ENCODE data around the gene ITGA6.

Gene ITGA6

GRCh38 chr2:172467382-172467781 is 40.0 kb downstream of the ITGA6 start:
- no peaks in the 10 kb centered on the region for H3K79me2 ChIP-seq (ENCODE audit: insufficient read depth, low read depth)
- no peak overlapping the region for H3K4me3 ChIP-seq (IDR thresholded peaks at IDR 0.05; ENCODE audit: insufficient read depth, low read depth, low read length)
- H2AFZ ChIP-seq (ENCODE audit: low read depth) = no peak overlapping the region
- H3K4me2 ChIP-seq = no peak overlapping the region
- no peak overlapping the region for H3K9ac ChIP-seq
- H3K4me1 ChIP-seq (ENCODE audit: low read depth, poor library complexity, severe bottlenecking) = peaks cover 17% of the 10 kb centered on the region
- no peaks in the 10 kb centered on the region for H3K36me3 ChIP-seq (ENCODE audit: insufficient read depth)
- no peak overlapping the region for H3K27ac ChIP-seq
- H3K27me3 ChIP-seq (ENCODE audit: insufficient read depth, low read depth) = no peaks in the 10 kb centered on the region
- TF ChIP-seq CTCF (conservative IDR thresholded peaks at IDR 0.05; ENCODE audit: low read depth, low read length) = no peak
- no peaks in the 10 kb centered on the region for H4K20me1 ChIP-seq (ENCODE audit: insufficient read depth)

DNA sequence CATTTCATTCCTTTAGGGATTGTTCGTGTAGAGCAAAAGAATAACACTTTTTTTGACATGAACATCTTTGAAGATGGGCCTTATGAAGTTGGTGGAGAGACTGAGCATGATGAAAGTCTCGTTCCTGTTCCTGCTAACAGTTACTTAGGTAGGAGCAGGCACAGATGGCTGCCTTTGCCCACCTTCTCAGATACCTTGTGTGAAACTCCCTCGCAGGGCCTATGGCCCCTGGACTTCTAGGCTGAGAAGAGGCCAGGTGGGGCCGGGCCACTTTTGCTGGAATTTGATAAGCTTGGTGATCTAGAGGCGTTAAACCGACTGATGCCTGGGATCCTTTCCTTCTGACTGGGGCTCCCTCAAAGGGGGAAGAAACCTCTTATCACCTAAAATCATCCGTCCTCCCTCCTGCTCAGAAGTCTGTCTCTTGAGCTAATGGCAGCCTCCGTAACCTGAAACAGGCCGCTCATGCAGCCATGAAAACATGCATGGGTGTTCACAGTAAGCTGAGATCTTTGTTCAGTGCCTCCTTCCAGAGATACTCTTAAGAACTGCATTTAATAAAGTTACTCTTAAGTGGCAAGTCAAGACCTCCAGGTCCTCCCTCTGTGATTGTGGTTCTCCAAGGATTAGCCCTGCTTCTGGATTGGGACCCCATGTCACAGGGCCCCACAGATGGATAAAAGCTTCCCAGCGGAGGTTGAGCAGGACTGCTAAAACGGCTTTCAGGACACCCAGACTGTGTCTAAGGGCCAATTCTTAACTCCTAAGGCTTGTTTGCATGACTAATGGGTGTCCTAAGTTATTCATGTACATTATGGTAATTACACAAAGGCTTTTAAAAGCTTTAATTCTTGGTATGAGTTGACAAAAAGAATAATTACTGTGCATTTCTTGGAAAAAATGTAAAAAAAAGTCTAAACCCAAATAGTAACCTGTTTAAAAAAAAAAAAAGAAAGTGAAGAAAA is 43.9 kb downstream of the ITGA6 start:
- Histone ChIP-seq H3K36me3 (ENCODE audit: insufficient read depth) (no peaks in the 10 kb centered on the region), H4K20me1 (ENCODE audit: insufficient read depth) (no peaks in the 10 kb centered on the region)

GRCh38 chr2:172472446-172473033 is 45.2 kb downstream of the ITGA6 start:
- no peak overlapping the region for H3K9ac ChIP-seq
- H3K27ac ChIP-seq = no peak overlapping the region
- H3K4me2 ChIP-seq = no peak overlapping the region
- no peaks in the 10 kb centered on the region for H3K27me3 ChIP-seq (ENCODE audit: insufficient read depth, low read depth)
- no peaks in the 10 kb centered on the region for H4K20me1 ChIP-seq (ENCODE audit: insufficient read depth)
- no peaks in the 10 kb centered on the region for H3K36me3 ChIP-seq (ENCODE audit: insufficient read depth)
- H3K4me3 ChIP-seq (IDR thresholded peaks at IDR 0.05; ENCODE audit: insufficient read depth, low read depth, low read length) = no peak overlapping the region
- no peak for TF ChIP-seq CTCF (conservative IDR thresholded peaks at IDR 0.05; ENCODE audit: low read depth, low read length)
- H2AFZ ChIP-seq (ENCODE audit: low read depth) = no peak overlapping the region
- no peaks in the 10 kb centered on the region for H3K79me2 ChIP-seq (ENCODE audit: insufficient read depth, low read depth)
- H3K4me1 ChIP-seq (ENCODE audit: low read depth, poor library complexity, severe bottlenecking) = no peaks in the 10 kb centered on the region

More for the DNA sequence above, 43.9 kb downstream of the ITGA6 start:
- Histone ChIP-seq H3K4me1 (ENCODE audit: low read depth, poor library complexity, severe bottlenecking) (no peaks in the 10 kb centered on the region), H3K4me2 (no peak overlapping the region), H3K27ac (no peak overlapping the region), H2AFZ (ENCODE audit: low read depth) (no peak overlapping the region), H3K9ac (no peak overlapping the region), H3K79me2 (ENCODE audit: insufficient read depth, low read depth) (no peaks in the 10 kb centered on the region), H3K4me3 (IDR thresholded peaks at IDR 0.05; ENCODE audit: insufficient read depth, low read depth, low read length) (no peak overlapping the region), H3K27me3 (ENCODE audit: insufficient read depth, low read depth) (no peaks in the 10 kb centered on the region)
- TF ChIP-seq CTCF (conservative IDR thresholded peaks at IDR 0.05; ENCODE audit: low read depth, low read length) = no peak

DNA sequence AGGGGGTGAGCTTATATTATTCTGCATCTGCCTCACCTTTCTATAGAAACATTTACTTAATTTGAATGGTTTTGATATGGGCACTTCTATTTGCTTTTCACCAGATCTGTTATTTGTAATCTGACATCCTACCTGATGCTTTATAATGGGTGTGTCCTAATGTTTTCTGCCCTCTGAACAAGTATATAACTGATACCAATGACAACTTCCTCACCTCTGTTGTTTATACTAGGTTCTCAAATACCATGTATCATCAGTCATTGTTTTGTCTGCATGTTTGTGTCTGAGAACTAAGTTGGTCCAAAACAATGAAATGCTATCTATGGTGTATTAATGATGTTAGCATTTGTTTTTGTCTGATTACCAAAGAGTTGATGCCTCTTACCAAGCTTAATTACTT is 45.8 kb downstream of the ITGA6 start:
- Histone ChIP-seq H2AFZ (ENCODE audit: low read depth) (no peak overlapping the region), H3K4me3 (IDR thresholded peaks at IDR 0.05; ENCODE audit: insufficient read depth, low read depth, low read length) (no peak overlapping the region), H3K9ac (no peak overlapping the region), H3K79me2 (ENCODE audit: insufficient read depth, low read depth) (no peaks in the 10 kb centered on the region), H3K36me3 (ENCODE audit: insufficient read depth) (no peaks in the 10 kb centered on the region), H3K4me1 (ENCODE audit: low read depth, poor library complexity, severe bottlenecking) (no peaks in the 10 kb centered on the region), H3K27ac (no peak overlapping the region), H4K20me1 (ENCODE audit: insufficient read depth) (no peaks in the 10 kb centered on the region), H3K27me3 (ENCODE audit: insufficient read depth, low read depth) (no peaks in the 10 kb centered on the region), H3K4me2 (no peak overlapping the region)
- TF ChIP-seq CTCF (conservative IDR thresholded peaks at IDR 0.05; ENCODE audit: low read depth, low read length) = no peak
